WTC11 (cell line): ENCODE results near the gene SHISAL1.

Experiments
- CTCF ChIP-seq: fragments of 200-600 bp; IDR thresholded peaks from 2 replicates; pipeline ENCODE4 v1.8.0; 2022; ENCODE audit warnings: antibody characterized with exemption
- GTF2I ChIP-seq: fragments of 250-450 bp; sonication (Bioruptor Pico); conservative IDR thresholded peaks from 2 replicates; pipeline ENCODE4 v1.4.0; 2021; ENCODE audit warnings: mild to moderate bottlenecking
- HMGXB4 ChIP-seq: sonication (generic); formaldehyde crosslinking; IDR thresholded peaks from 2 replicates; pipeline ENCODE4 v1.8.1; 2023; ENCODE audit warnings: mild to moderate bottlenecking, moderate library complexity, missing genetic modification reagents
- MAX ChIP-seq: sonication (generic); formaldehyde crosslinking; IDR thresholded peaks from 2 replicates; pipeline ENCODE4 v1.8.0; 2022; ENCODE audit warnings: mild to moderate bottlenecking, missing genetic modification reagents
- MYBL2 ChIP-seq: sonication (generic); formaldehyde crosslinking; IDR thresholded peaks from 2 replicates; pipeline ENCODE4 v1.8.1; 2023; ENCODE audit warnings: mild to moderate bottlenecking, moderate library complexity, missing genetic modification reagents
- SMAD4 ChIP-seq: sonication (generic); formaldehyde crosslinking; IDR thresholded peaks from 2 replicates; pipeline ENCODE4 v1.8.0; 2022; ENCODE audit warnings: mild to moderate bottlenecking, missing genetic modification reagents
- ZBTB21 ChIP-seq: sonication (generic); formaldehyde crosslinking; IDR thresholded peaks from 2 replicates; pipeline ENCODE4 v1.8.1; 2023; ENCODE audit warnings: mild to moderate bottlenecking, missing genetic modification reagents, borderline replicate concordance

- TF ChIP-seq CTCF (no peak), MAX (CRISPR knock-in tag) (no peak), GTF2I (no peak), HMGXB4 (no peak), MYBL2 (CRISPR knock-in tag) (no peak), SMAD4 (CRISPR knock-in tag) (no peak), ZBTB21 (CRISPR knock-in tag) (no peak)
Measured at GRCh38 chr22:44194569-44194968, 118.2 kb downstream of the SHISAL1 start.
